Mucosa of descending colon (tissue), 3 donors: Measurements from ENCODE around the gene HBQ1. TPM values are rescaled to one million over a fixed set of nuclear protein-coding genes. Genes with fewer than 3 reads are reported as not detected.

Experiments used
- ATAC-seq: fragments of 200-7000 bp; cut with Tn5 transposase; one replicate; pipeline ENCODE4 v1.9.1; 2020; ENCODE audit warnings: mild to moderate bottlenecking, moderate library complexity
- DNase-seq, 3 donors: peaks; one replicate each; pipeline ENCODE4 v3.0.0-alpha.2; 2020
- H3K36me3 ChIP-seq: fragments of 200-600 bp; one replicate; pipeline ENCODE4 v1.8.0; 2021; ENCODE audit warnings: low read depth, mild to moderate bottlenecking
- H3K4me1 ChIP-seq: fragments of 200-600 bp; one replicate; pipeline ENCODE4 v1.8.0; 2021; ENCODE audit warnings: low read depth, mild to moderate bottlenecking
- H3K4me3 ChIP-seq: fragments of 200-600 bp; one replicate; pipeline ENCODE4 v1.8.0; 2021; ENCODE audit warnings: mild to moderate bottlenecking
- H3K9me3 ChIP-seq: fragments of 200-600 bp; one replicate; pipeline ENCODE4 v1.8.0; 2021; ENCODE audit warnings: mild to moderate bottlenecking
- intact Hi-C, 2 donors: fragments of 100-400 bp; cut with DNase I in 1 of 2; cut with micrococcal nuclease in 1 of 2; formaldehyde crosslinking; loops; one replicate each; pipeline versions ENCODE4 v1.11.0 to v1.11.1; 2022; cut with DNase I, micrococcal nuclease
- total RNA-seq, 3 donors: library from RNA; stranded (reverse); fragmentation: NEBNext Ultra II Directional in 2 of 3; extraction: Animal tissue kit (Norgen Biotek cat#: 25700) in 2 of 3; gene quantifications; one replicate each; pipeline versions ENCODE4 v1.2.1 to v1.2.4, GENCODE V29; 2021 to 2023
- TF ChIP-seq, protein P1 (sequence below): fragments of 200-600 bp; IDR thresholded peaks from one replicate; pipeline ENCODE4 v1.8.0; 2022; ENCODE audit warnings: antibody characterized with exemption, mild to moderate bottlenecking
- donor health status: DM: no; HTN: no; CAD: no; lungs with moderate emphysema.
- donor health status: DM: no; HTN: no; CAD: no.
- donor health status: DM: no; HTN: yes; CAD: no.

The HBQ1 gene
- total RNA-seq, 3 donors from 2014 or later, result not detected

GRCh38 chr16:189604-190186 lies 9.4 kb downstream of the HBQ1 start:
- Histone ChIP-seq H3K4me1 (no peaks in the 10 kb centered on the region), H3K4me3 (no peak overlapping the region), H3K36me3 (peaks cover 15% of the 10 kb centered on the region), H3K9me3 (no peaks in the 10 kb centered on the region)
- no peak for DNase-seq
- no peak for ATAC-seq
- intact Hi-C loops, result no loop called here
- TF ChIP-seq, protein P1, sequence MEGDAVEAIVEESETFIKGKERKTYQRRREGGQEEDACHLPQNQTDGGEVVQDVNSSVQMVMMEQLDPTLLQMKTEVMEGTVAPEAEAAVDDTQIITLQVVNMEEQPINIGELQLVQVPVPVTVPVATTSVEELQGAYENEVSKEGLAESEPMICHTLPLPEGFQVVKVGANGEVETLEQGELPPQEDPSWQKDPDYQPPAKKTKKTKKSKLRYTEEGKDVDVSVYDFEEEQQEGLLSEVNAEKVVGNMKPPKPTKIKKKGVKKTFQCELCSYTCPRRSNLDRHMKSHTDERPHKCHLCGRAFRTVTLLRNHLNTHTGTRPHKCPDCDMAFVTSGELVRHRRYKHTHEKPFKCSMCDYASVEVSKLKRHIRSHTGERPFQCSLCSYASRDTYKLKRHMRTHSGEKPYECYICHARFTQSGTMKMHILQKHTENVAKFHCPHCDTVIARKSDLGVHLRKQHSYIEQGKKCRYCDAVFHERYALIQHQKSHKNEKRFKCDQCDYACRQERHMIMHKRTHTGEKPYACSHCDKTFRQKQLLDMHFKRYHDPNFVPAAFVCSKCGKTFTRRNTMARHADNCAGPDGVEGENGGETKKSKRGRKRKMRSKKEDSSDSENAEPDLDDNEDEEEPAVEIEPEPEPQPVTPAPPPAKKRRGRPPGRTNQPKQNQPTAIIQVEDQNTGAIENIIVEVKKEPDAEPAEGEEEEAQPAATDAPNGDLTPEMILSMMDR, result no peak

GRCh38 chr16:191831-192230 lies 11.6 kb downstream of the HBQ1 start:
- H3K4me3 ChIP-seq, result no peak overlapping the region
- TF ChIP-seq, protein P1, result no peak
- H3K9me3 ChIP-seq, result no peaks in the 10 kb centered on the region
- intact Hi-C loops, result no loop called here
- no peaks in the 10 kb centered on the region for H3K4me1 ChIP-seq
- DNase-seq, result no peak
- H3K36me3 ChIP-seq, result peaks cover 23% of the 10 kb centered on the region
- no peak for ATAC-seq

GRCh38 chr16:192686-193085 lies 12.4 kb downstream of the HBQ1 start:
- intact Hi-C loops, result no loop called here
- peaks cover 23% of the 10 kb centered on the region for H3K36me3 ChIP-seq
- DNase-seq (no peak), ATAC-seq (no peak)
- H3K4me1 ChIP-seq, result no peaks in the 10 kb centered on the region
- H3K4me3 ChIP-seq, result no peak overlapping the region
- H3K9me3 ChIP-seq, result no peaks in the 10 kb centered on the region
- TF ChIP-seq, protein P1, result no peak

DNA sequence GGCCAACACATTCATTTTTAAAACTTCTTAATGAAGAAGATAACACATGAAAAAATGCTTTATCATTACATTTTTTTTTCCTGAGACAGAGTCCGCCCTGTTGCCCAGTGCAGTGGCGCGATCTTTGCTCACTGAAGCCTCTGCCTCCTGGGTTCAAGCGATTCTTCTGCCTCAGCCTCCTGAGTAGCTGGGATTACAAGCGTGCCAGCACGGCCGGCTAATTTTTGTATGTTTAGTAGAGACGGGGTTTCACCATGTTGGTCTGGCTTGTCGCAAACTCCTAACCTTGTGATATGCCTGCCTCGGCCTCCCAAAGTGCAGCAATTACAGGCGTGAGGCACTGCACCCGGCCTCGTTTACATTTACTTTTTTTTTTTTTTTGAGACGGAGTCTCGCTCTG lies 13.2 kb downstream of the HBQ1 start:
- intact Hi-C loops, result no loop called here
- ATAC-seq (no peak), DNase-seq (no peak)
- H3K36me3 ChIP-seq, result peaks cover 22% of the 10 kb centered on the region
- TF ChIP-seq, protein P1, result no peak
- no peaks in the 10 kb centered on the region for H3K4me1 ChIP-seq
- H3K4me3 ChIP-seq, result no peak overlapping the region
- no peaks in the 10 kb centered on the region for H3K9me3 ChIP-seq

DNA sequence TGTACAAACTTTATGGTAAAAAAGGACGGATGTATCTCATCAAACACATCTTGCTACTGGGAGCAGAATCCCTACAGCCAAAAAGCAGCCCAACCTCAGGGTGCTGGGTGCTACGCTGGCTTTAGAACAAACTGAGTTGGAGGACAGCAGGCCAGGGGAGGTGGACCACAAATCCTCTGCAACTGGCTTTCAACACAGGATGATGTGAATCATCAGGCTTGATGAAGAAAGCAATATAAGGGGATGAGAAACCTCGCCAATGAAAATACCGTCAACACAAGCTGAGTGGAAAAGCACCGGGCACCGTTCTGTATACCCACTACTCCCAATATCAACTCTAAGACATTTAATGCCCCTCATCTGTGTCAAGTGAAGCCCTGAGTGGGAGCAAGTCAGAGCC lies 14.3 kb downstream of the HBQ1 start:
- DNase-seq (no peak), ATAC-seq (no peak)
- TF ChIP-seq, protein P1, result no peak
- H3K4me1 ChIP-seq, result no peaks in the 10 kb centered on the region
- no peaks in the 10 kb centered on the region for H3K9me3 ChIP-seq
- peaks cover 14% of the 10 kb centered on the region for H3K36me3 ChIP-seq
- intact Hi-C loops, result no loop called here
- no peak overlapping the region for H3K4me3 ChIP-seq

DNA sequence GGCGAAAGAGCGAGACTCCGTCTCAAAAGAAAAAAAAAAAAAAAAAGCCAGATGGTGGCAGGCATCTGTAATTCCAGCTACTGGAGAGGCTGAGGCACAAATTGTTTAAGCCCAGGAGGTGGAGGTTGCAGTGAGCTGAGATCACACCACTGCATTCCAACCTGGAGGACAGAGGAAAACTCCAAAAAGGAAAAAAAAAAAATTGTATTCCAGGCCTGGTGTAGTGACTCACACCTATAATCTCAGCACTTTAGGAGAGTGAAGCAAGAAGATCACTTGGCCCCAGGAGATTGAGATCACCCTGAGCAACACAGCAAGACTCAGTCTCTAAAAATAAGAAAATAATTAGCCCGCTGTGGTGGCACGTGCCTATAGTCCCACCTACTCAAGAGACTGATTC lies 20.1 kb downstream of the HBQ1 start:
- intact Hi-C loops, result no loop called here
- Histone ChIP-seq H3K4me3 (no peak overlapping the region), H3K4me1 (no peaks in the 10 kb centered on the region), H3K9me3 (no peaks in the 10 kb centered on the region), H3K36me3 (peaks cover 12% of the 10 kb centered on the region)
- DNase-seq (no peak), ATAC-seq (no peak)
- TF ChIP-seq, protein P1, result no peak
